ENCODE results near the gene MUC12.
"Not testable (repeated sequence)": the region's sequence is repeated elsewhere in the genome, so short reads cannot be mapped to it uniquely, and the experiment has no call there.

The MUC12 gene

GRCh38 chr7:100985033-100985797 lies 15.8 kb downstream of the MUC12 start:
- not testable (repeated sequence) for DNase-seq (ENCODE audit: low spot score)

GRCh38 chr7:100991631-100992030 lies 22.3 kb downstream of the MUC12 start:
- no peak for DNase-seq (ENCODE audit: low spot score)

- DNase-seq (ENCODE audit: low spot score), result not testable (repeated sequence)
These were observed 22.9 kb downstream of the MUC12 start for GRCh38 chr7:100992280-100992679.

- not testable (repeated sequence) for DNase-seq (ENCODE audit: low spot score)
These were observed 25.3 kb downstream of the MUC12 start for GRCh38 chr7:100994671-100995070.

GRCh38 chr7:100998530-100998929 lies 29.2 kb downstream of the MUC12 start:
- not testable (repeated sequence) for DNase-seq (ENCODE audit: low spot score)

- not testable (repeated sequence) for DNase-seq (ENCODE audit: low spot score)
These were observed 30.0 kb downstream of the MUC12 start for GRCh38 chr7:100999334-100999733.

GRCh38 chr7:101000025-101000424 lies 30.7 kb downstream of the MUC12 start:
- DNase-seq (ENCODE audit: low spot score), result not testable (repeated sequence)

GRCh38 chr7:101002333-101002732 lies 33.0 kb downstream of the MUC12 start:
- DNase-seq (ENCODE audit: low spot score), result not testable (repeated sequence)

- not testable (repeated sequence) for DNase-seq (ENCODE audit: low spot score)
These were observed 38.0 kb downstream of the MUC12 start for GRCh38 chr7:101007361-101007760.

- DNase-seq (ENCODE audit: low spot score), result no peak
These were observed 40.3 kb downstream of the MUC12 start for GRCh38 chr7:101009629-101010028.

GRCh38 chr7:101012931-101013330 lies 43.6 kb downstream of the MUC12 start:
- no peak for DNase-seq (ENCODE audit: low spot score)

GRCh38 chr7:101015626-101016025 lies 46.3 kb downstream of the MUC12 start:
- no peak for DNase-seq (ENCODE audit: low spot score)

GRCh38 chr7:101017064-101017777 lies 47.9 kb downstream of the MUC12 start:
- DNase-seq (ENCODE audit: low spot score), result peak; percentile 68

- DNase-seq (ENCODE audit: low spot score), result no peak
These were observed 49.2 kb downstream of the MUC12 start for GRCh38 chr7:101018271-101019167.

- no peak for DNase-seq (ENCODE audit: low spot score)
These were observed 51.1 kb downstream of the MUC12 start for GRCh38 chr7:101020444-101020843.

GRCh38 chr7:101021703-101022102 lies 52.3 kb downstream of the MUC12 start:
- no peak for DNase-seq (ENCODE audit: low spot score)

GRCh38 chr7:101023839-101024238 lies 54.5 kb downstream of the MUC12 start:
- no peak for DNase-seq (ENCODE audit: low spot score)

- DNase-seq (ENCODE audit: low spot score), result no peak
These were observed 61.7 kb downstream of the MUC12 start for GRCh38 chr7:101031082-101031481.

- no peak for DNase-seq (ENCODE audit: low spot score)
These were observed 66.6 kb downstream of the MUC12 start for GRCh38 chr7:101035941-101036340.

GRCh38 chr7:101041283-101041682 lies 71.9 kb downstream of the MUC12 start:
- not testable (repeated sequence) for DNase-seq (ENCODE audit: low spot score)

GRCh38 chr7:101058355-101058754 lies 89.0 kb downstream of the MUC12 start:
- peak; percentile 11 for DNase-seq (ENCODE audit: low spot score)

- DNase-seq (ENCODE audit: low spot score), result no peak
These were observed 90.2 kb downstream of the MUC12 start for GRCh38 chr7:101059620-101059942.

All from CD4-positive, alpha-beta T cell treated with Interleukin-6 at 100 ng/mL for 8 hours (primary cell).